Renal cortex interstitium (tissue), 15 donors: ENCODE results near the gene CAV3. TPM values are rescaled to one million over a fixed set of nuclear protein-coding genes. Genes with fewer than 3 reads are reported as not detected.
"Not testable (repeated sequence)": the region's sequence is repeated elsewhere in the genome, so short reads cannot be mapped to it uniquely, and the experiment has no call there.

ENCODE experiments used
- DNase-seq, 11 donors: peaks; one replicate each; pipeline ENCODE4 v3.0.0-alpha.2; 2013; ENCODE audit warnings: low read depth in 9 of 11, low spot score in 4 of 11; ENCODE audit errors: extremely low read depth in 1 of 11
- long read RNA-seq, 16 experiments: transcript quantifications; one replicate each; lab custom pipeline, GENCODE V29; 2026
- polyA plus RNA-seq, 3 donors: library from polyadenylated mRNA; unstranded; fragments of 120-200 nt; gene quantifications; one replicate each; pipeline ENCODE4 v1.2.1, GENCODE V29; 2013; ENCODE audit not compliant: insufficient read length in 3 of 3

Gene CAV3
- under 1 TPM; 0.34 to 0.62 (median 0.51) TPM for polyA plus RNA-seq
- long read RNA-seq, donor 1, result 0 reads
- long read RNA-seq, donor 2, result 0 reads
- long read RNA-seq, donor 3, partial matches to known transcripts, result 0 of 1 reads
- long read RNA-seq, donor 3, other reads (novel, unspliced or antisense), result 0 of 1 reads
- long read RNA-seq, donor 4, result 0 reads
- long read RNA-seq, donor 5, result 0 reads
- long read RNA-seq, donor 6, partial matches to known transcripts, result 0 of 1 reads
- long read RNA-seq, donor 6, other reads (novel, unspliced or antisense), result 0 of 1 reads
- long read RNA-seq, donor 7, result 0 reads
- long read RNA-seq, donor 8, partial matches to known transcripts, result 0 of 1 reads
- long read RNA-seq, donor 8, other reads (novel, unspliced or antisense), result 0 of 1 reads
- long read RNA-seq, donor 9, result 0 reads
- long read RNA-seq, donor 10, result 0 reads
- long read RNA-seq, donor 11, result 0 reads
- long read RNA-seq, donor 12, partial matches to known transcripts, result 0 of 1 reads
- long read RNA-seq, donor 12, other reads (novel, unspliced or antisense), result 0 of 1 reads
- long read RNA-seq, donor 13, result 0 reads
- long read RNA-seq, donor 14, result 0 reads
- long read RNA-seq, donor 15, result 0 reads
- long read RNA-seq, donor 16, result 0 reads

DNA sequence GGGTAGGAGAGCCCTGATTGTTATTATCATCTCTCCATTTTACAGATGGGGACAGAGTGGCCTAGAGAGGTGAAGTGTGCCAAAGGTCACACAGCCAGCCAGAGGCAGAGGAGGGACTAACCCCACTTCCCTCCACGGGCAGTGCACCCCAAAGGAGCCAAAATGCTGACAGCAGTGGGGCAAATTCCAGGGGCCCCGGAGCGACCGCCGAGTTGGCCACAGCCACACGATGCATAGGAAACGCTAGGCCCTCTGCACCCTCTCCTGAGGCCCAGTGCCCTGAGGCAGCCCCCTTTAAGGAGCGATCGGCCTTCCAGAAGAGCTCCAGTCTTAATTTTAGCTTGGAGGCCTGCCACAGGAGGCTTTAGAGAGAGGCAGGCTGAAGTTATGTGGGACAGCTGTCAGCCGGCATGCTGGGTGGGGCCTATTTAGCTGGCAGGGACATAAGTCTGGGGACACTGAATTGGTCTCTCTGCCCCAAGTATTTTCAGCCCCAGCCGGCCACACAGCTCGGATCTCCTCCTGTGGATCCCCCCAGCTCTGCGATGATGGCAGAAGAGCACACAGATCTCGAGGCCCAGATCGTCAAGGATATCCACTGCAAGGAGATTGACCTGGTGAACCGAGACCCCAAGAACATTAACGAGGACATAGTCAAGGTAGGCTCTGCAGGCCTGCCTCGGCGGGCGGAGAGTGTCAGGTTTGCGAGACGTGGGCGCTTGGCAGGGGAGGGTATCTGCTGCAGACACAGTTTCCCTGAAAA is at the start of gene CAV3:
CAV3 (plus strand) TSS at position 471 of the 763 bp plus-strand sequence; CDS start at position 546, 75 bp downstream.
- DNase-seq, result peak in 5 of 11 donors; percentile 11 to 20 (median 13)

DNA sequence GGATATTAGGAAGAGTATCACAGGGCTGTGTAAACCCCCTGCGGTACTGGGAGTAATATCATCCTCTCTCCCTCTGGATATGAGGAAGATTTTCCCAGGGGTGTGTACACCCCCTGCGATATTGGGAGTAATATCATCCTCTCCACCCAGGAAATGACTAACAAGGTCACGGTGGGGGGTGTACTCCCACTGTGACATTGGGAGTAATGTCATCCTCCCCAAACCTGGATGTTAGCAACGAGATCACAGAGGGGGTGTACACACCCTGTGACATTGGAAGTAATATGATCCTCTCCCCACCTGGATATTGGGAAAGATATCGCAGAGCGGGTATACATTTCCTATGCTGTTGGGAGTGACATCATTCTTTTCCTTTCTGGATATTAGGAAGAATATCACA is 48.6 kb upstream of the CAV3 start:
- not testable (repeated sequence) for DNase-seq

DNA sequence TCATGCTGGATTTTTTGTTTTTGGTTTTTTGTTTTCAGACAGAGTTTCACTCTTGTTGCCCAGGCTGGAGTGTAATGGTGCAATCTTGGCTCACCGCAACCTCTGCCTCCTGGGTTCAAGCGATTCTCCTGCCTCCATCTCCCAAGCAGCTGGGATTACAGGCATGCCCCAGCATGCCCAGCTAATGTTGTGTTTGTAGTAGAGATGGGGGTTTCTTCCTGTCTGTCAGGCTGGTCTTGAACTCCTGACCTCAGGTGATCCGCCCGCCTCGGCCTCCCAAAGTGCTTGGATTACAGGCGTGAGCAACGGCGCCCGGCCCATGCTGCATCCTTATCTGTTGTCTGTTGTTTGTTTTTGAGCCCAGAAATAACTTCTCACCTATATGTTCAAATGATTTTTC is 42.3 kb upstream of the CAV3 start:
- DNase-seq, result not testable (repeated sequence)

- DNase-seq, result no peak
These were observed 31.0 kb upstream of the CAV3 start for GRCh38 chr3:8702560-8702959.

DNA sequence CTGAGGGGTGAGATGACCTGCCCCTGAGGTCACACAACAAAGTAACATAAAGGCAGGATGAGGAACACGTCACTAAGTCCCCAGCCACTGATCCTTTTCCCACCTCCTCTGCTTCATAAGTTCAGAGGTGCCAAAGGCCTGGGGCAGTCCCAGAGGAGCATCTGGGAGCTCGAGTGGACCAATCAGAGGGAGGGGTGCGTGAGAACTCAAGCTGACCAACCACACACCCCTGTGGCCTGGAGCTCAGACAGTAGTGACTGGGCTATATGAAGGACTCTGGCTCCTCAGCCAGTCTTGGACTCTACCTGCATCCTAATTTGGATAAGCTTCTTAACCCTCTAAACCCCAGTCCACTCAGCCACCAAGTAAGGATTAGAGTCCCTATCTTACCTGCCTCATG is 28.0 kb upstream of the CAV3 start:
- no peak for DNase-seq

- no peak for DNase-seq
These were observed 24.3 kb upstream of the CAV3 start for GRCh38 chr3:8709287-8709686.

- DNase-seq, result no peak
These were observed 23.6 kb upstream of the CAV3 start for GRCh38 chr3:8709801-8710507.

GRCh38 chr3:8712045-8712907 is 21.3 kb upstream of the CAV3 start:
- no peak for DNase-seq

GRCh38 chr3:8712908-8713255 is 20.7 kb upstream of the CAV3 start:
- DNase-seq, result no peak

DNA sequence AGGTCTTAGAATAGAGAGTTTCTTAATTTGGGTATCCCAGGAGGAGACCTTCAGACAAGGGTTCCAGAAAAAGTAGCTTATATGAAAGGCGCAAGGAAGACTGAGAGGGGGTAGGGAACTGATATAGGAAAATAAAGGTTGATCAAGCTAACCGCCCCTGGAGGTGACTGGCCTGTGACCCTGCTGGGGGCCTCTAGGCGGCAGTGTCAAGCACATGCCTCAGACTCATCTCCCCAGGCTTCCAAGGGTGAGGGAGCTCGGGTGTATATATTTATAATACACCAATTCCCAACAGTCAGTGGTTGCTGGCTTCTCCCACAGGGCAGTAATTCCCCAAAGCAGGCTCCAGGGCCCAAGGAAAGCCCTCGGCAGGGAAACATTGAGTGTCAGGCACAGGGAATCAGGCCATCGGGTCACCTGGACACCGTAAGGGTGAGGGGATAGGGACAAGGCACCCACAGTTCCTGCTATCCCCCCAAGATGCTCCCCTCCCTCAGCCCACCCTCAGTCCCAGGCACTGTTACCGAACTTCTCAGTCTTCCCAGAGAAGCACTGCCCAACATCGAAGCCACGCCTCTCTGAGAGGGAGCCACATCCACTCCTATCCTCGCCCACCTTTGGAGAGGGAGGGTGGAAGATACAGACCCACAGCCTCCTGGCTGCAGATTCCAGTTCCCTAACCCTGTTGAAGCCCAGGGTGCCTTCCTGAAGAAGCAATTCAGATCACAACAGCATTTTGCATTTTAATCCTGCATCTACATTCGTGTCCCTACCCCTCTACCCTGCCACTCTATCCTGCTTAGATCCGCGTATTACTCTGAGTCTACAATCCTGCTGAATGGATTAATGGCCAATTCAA is 19.5 kb upstream of the CAV3 start:
- no peak for DNase-seq

GRCh38 chr3:8715757-8716156 is 17.8 kb upstream of the CAV3 start:
- not testable (repeated sequence) for DNase-seq

DNA sequence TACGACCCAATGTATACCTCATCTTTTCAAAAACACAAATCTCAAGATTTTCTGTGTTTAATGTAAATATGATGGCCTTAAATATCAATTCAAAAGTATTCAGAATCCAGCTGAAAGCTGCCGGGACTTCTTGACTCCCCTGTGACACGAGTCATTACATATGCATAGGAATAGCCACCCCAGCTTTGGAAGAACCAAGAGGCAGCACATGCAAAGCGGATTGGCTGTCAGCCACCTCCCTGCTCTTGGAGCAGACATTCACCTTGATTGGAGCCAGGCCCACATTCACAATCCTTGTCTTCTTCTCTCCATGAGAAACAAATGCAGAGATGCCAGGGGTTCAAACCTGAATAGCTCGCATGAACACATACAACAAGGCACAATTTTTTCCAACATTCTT is 10.8 kb upstream of the CAV3 start:
- DNase-seq, result no peak

GRCh38 chr3:8723612-8724011 is 10.0 kb upstream of the CAV3 start:
- no peak for DNase-seq

- DNase-seq, result no peak
These were observed 9.4 kb upstream of the CAV3 start for GRCh38 chr3:8724108-8724752.

GRCh38 chr3:8727605-8728512 is 5.7 kb upstream of the CAV3 start:
- no peak for DNase-seq

- no peak for DNase-seq
These were observed 4.1 kb upstream of the CAV3 start for GRCh38 chr3:8729479-8729878.
